Hepatocyte (in vitro differentiated cells): Measurements from ENCODE around the gene ITPR2. TPM values are rescaled to one million over a fixed set of nuclear protein-coding genes. Genes with fewer than 3 reads are reported as not detected.
A peak's percentile ranks its signal among the peaks of the same experiment; 100 is the strongest.

Experiments
- DNase-seq: peaks from one replicate; pipeline ENCODE4 v3.0.0-alpha.2; 2016; ENCODE audit warnings: low spot score
- H2AFZ ChIP-seq: fragments of 200-600 bp; sonication (generic); 2 replicates; pipeline ENCODE4 v1.6.0; 2016; ENCODE audit warnings: antibody characterized with exemption, mild to moderate bottlenecking
- H3K27ac ChIP-seq: fragments of 200-600 bp; sonication (generic); 2 replicates; pipeline ENCODE4 v1.5.1; 2016; ENCODE audit warnings: mild to moderate bottlenecking
- H3K27me3 ChIP-seq: fragments of 200-600 bp; sonication (generic); 2 replicates; pipeline ENCODE4 v1.6.1; 2016
- H3K36me3 ChIP-seq: fragments of 200-600 bp; sonication (generic); replicated peaks from 2 replicates; pipeline ENCODE4 v1.5.1; 2016; ENCODE audit warnings: low read depth; ENCODE audit not compliant: insufficient read depth
- H3K4me1 ChIP-seq: fragments of 200-600 bp; sonication (generic); 2 replicates; pipeline ENCODE4 v1.5.1; 2016; ENCODE audit warnings: mild to moderate bottlenecking, moderate library complexity; ENCODE audit not compliant: insufficient read depth
- H3K4me2 ChIP-seq: fragments of 200-600 bp; sonication (generic); 2 replicates; pipeline ENCODE4 v1.6.0; 2016
- H3K4me3 ChIP-seq: fragments of 200-600 bp; sonication (generic); 2 replicates; pipeline ENCODE4 v1.5.1; 2016; ENCODE audit warnings: mild to moderate bottlenecking
- H3K79me2 ChIP-seq: fragments of 200-600 bp; sonication (generic); 2 replicates; pipeline ENCODE4 v1.6.0; 2017; ENCODE audit warnings: mild to moderate bottlenecking
- H3K9me2 ChIP-seq: fragments of 200-600 bp; sonication (generic); replicated peaks from 2 replicates; pipeline ENCODE4 v1.6.0; 2017; ENCODE audit warnings: mild to moderate bottlenecking; ENCODE audit not compliant: insufficient read depth
- H3K9me3 ChIP-seq: fragments of 200-600 bp; sonication (generic); 2 replicates; pipeline ENCODE4 v1.5.1; 2016; ENCODE audit warnings: low read depth, mild to moderate bottlenecking
- H4K20me1 ChIP-seq: fragments of 200-600 bp; sonication (generic); 2 replicates; pipeline ENCODE4 v1.6.0; 2016; ENCODE audit warnings: mild to moderate bottlenecking; ENCODE audit not compliant: insufficient read depth, poor library complexity, severe bottlenecking
- EZH2 ChIP-seq: fragments of 200-600 bp; sonication (generic); IDR thresholded peaks from 2 replicates; pipeline ENCODE4 v1.6.1; 2016; ENCODE audit warnings: antibody characterized with exemption, mild to moderate bottlenecking, borderline replicate concordance
- EZH2phosphoT487 ChIP-seq: fragments of 200-600 bp; sonication (generic); IDR thresholded peaks from one replicate; pipeline ENCODE4 v1.6.1; 2018; ENCODE audit warnings: antibody characterized with exemption, mild to moderate bottlenecking, low read depth, moderate library complexity; ENCODE audit not compliant: unreplicated experiment, severe bottlenecking
- WGBS: methylation state at CpG from one replicate; pipeline ENCODE4 v1.1.6; 2016; ENCODE audit warnings: low lambda C conversion rate; ENCODE audit errors: missing lambda C conversion rate; 5-methylcytosine and 5-hydroxymethylcytosine counted together
- polyA plus RNA-seq: library from polyadenylated mRNA; unstranded; fragments of >200 nt; fragmentation: Nextera tagmentation; extraction: Ambion mirVana; gene quantifications from 2 replicates; pipeline ENCODE4 v1.2.1, GENCODE V29; 2016
- total RNA-seq: library from RNA; depleted of rRNA; stranded (reverse); fragments of >200 nt; gene quantifications from 2 replicates; pipeline ENCODE4 v1.2.3, GENCODE V29; 2014
- TF ChIP-seq, protein P1 (sequence below): fragments of 200-600 bp; sonication (generic); IDR thresholded peaks from 2 replicates; pipeline ENCODE4 v1.5.1; 2016; ENCODE audit warnings: antibody characterized with exemption, mild to moderate bottlenecking; ENCODE audit not compliant: poor library complexity

ITPR2 gene
- total and polyA plus RNA-seq, 2 experiments from 2014 or later, result 22.0 to 51.4 TPM

DNA sequence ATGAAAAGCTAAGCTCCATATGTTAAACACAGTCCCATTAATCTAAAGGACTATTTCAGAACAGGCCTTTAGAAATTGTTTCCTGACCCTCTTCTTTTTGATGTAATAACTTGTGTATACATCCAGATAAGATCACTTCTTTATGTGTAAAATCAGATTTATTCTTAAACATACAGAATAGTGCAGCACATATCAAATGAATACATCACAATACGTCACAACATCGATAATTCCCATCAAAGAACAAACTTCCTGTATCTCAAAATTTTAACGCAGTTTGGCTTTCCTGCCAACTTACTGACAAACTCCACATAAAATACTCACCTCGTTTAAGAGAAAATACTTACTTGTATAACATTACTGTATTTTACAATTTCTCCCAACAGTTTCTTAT, 108.7 kb downstream of the ITPR2 start:
- no peak for TF ChIP-seq EZH2
- TF ChIP-seq EZH2phosphoT487, result no peak
- TF ChIP-seq, protein P1, sequence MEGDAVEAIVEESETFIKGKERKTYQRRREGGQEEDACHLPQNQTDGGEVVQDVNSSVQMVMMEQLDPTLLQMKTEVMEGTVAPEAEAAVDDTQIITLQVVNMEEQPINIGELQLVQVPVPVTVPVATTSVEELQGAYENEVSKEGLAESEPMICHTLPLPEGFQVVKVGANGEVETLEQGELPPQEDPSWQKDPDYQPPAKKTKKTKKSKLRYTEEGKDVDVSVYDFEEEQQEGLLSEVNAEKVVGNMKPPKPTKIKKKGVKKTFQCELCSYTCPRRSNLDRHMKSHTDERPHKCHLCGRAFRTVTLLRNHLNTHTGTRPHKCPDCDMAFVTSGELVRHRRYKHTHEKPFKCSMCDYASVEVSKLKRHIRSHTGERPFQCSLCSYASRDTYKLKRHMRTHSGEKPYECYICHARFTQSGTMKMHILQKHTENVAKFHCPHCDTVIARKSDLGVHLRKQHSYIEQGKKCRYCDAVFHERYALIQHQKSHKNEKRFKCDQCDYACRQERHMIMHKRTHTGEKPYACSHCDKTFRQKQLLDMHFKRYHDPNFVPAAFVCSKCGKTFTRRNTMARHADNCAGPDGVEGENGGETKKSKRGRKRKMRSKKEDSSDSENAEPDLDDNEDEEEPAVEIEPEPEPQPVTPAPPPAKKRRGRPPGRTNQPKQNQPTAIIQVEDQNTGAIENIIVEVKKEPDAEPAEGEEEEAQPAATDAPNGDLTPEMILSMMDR, result no peak
- Histone ChIP-seq H2AFZ (no peak overlapping the region), H3K4me1 (peaks cover 13% of the 10 kb centered on the region), H3K4me2 (peak overlapping the region; percentile 31), H3K27me3 (no peaks in the 10 kb centered on the region), H3K9me3 (no peaks in the 10 kb centered on the region), H4K20me1 (no peaks in the 10 kb centered on the region), H3K36me3 (no peaks in the 10 kb centered on the region), H3K27ac (peak overlapping the region; percentile 65), H3K9me2 (no peaks in the 10 kb centered on the region), H3K4me3 (no peak overlapping the region), H3K79me2 (peaks cover 9% of the 10 kb centered on the region)
- WGBS, result 83% methylated on average over 4 of the region's 4 CpGs
- DNase-seq, result no peak

DNA sequence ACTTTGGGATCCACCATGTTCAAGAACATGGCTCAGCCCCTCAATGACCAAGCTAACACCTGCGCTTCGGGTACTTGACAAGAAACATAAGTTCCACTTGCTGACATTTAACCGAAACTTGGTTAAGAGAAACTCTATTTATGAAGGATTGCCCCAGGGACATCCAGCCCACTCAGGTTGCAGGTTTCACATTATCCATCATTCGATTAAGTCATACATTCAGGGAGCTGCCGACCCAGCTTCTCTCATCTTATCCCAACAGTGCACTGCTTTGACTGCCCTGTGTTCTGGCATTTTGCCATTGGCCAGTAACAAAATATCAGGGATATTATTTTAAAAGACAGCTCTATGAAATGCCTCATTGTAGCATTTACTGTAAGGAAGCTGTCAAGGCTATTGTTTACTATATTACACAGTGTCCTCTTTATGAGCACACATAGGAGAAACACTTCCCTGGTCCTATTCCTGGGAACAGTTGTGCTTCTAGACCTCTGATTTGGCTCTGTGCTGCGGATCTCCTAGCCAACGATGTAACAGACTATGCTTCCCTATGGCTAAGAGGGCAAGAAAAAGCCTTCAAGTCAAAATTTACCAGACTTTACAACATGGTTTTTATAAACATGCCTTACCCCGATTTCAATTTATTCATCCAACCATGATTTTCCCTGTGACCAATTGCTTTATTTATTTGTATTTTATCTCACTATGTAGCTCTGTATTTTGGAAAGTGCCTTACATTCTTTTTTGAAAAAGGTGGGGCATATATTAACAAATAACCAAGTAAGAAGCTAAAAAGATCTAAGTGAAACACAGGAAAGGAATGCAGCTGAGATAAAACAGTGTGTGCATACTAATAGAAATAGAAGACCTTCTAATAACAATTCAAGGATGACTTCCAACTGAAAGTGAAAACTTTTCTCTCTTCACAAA, 109.3 kb downstream of the ITPR2 start:
- 74% methylated on average over 8 of the region's 8 CpGs for WGBS
- H4K20me1 ChIP-seq, result no peaks in the 10 kb centered on the region
- no peak overlapping the region for H2AFZ ChIP-seq
- DNase-seq, result no peak
- peaks cover 7% of the 10 kb centered on the region for H3K79me2 ChIP-seq
- H3K36me3 ChIP-seq, result no peaks in the 10 kb centered on the region
- H3K4me1 ChIP-seq, result peaks cover 13% of the 10 kb centered on the region
- no peak overlapping the region for H3K4me3 ChIP-seq
- H3K4me2 ChIP-seq, result peak overlapping the region; percentile 31
- no peaks in the 10 kb centered on the region for H3K9me3 ChIP-seq
- no peaks in the 10 kb centered on the region for H3K9me2 ChIP-seq
- H3K27ac ChIP-seq, result peak overlapping the region; percentile 65
- H3K27me3 ChIP-seq, result no peaks in the 10 kb centered on the region
- TF ChIP-seq, protein P1, result no peak
- TF ChIP-seq EZH2phosphoT487 (no peak), EZH2 (no peak)

DNA sequence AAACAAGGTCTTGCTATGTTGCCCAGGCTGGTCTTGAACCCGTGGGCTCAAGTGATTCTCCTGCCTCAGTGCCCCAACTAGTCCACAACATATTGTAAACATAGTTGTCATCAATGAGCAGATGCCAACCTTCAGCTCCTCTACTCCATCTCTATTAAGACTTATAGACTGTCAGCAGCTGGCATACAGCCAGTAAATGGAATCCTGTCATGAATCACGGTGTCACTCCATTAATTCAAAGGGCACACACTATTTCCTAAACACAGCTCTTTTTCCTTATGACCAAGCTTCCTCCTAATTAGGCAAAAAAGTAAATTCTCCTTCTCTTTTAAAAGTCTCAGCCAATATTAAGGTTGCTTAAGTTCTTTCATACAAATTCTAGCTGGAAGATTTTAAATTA, 111.2 kb downstream of the ITPR2 start:
- Histone ChIP-seq H3K4me3 (no peak overlapping the region), H4K20me1 (no peaks in the 10 kb centered on the region), H3K4me1 (peaks cover 13% of the 10 kb centered on the region), H3K9me2 (no peaks in the 10 kb centered on the region), H3K36me3 (no peaks in the 10 kb centered on the region), H3K27me3 (no peaks in the 10 kb centered on the region), H3K27ac (no peak overlapping the region), H3K4me2 (no peak overlapping the region), H3K9me3 (no peaks in the 10 kb centered on the region), H2AFZ (no peak overlapping the region), H3K79me2 (peaks cover 7% of the 10 kb centered on the region)
- WGBS, result 56% methylated on average over 2 of the region's 2 CpGs
- TF ChIP-seq, protein P1, result no peak
- no peak for TF ChIP-seq EZH2phosphoT487
- DNase-seq, result no peak
